Measurements from ENCODE around the gene COL27A1.

DNA sequence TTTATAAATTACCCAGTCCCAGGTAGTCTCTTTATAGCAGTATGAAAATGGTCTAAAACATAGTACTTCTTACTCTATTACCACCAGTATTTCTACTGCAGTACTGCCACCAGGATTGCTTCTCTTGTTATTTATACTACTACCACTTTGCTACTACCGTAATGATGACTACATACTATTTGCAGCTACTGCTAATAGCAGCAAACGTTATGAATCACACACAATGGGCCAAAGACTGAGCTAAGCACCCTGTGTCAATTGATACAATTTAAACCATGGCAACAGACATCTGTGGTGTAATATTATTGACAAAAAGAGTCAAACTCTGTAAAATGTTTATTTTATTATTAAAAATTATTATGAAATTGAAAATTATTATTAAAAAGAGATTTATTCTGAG lies 41.0 kb upstream of the COL27A1 start:
- no peak for TF ChIP-seq POLR2A (IDR thresholded peaks at IDR 0.05; ENCODE audit: low read length)
- no peak for TF ChIP-seq GATA1 (IDR thresholded peaks at IDR 0.05; ENCODE audit: low read depth, low read length)

Measured in erythroblast (primary cell).